Testis (tissue), 3 donors: ENCODE measurements around the gene AGAP1. TPM values are rescaled to one million over a fixed set of nuclear protein-coding genes. Genes with fewer than 3 reads are reported as not detected.

Source experiments
- DNase-seq: peaks from one replicate; pipeline ENCODE4 v3.0.0-alpha.2; 2019
- H3K27ac ChIP-seq, 2 donors: fragments of 200-600 bp; sonication (generic); one replicate each; pipeline ENCODE4 v1.5.1; 2019
- H3K27me3 ChIP-seq: fragments of 200-600 bp; sonication (generic); one replicate; pipeline ENCODE4 v1.5.1; 2019
- H3K36me3 ChIP-seq: fragments of 200-600 bp; sonication (generic); one replicate; pipeline ENCODE4 v1.5.1; 2017; ENCODE audit warnings: low read depth; ENCODE audit errors: missing control alignments
- H3K4me1 ChIP-seq: fragments of 200-600 bp; sonication (generic); one replicate; pipeline ENCODE4 v1.5.1; 2019
- H3K4me3 ChIP-seq, 2 donors: fragments of 200-600 bp; sonication (generic); one replicate each; pipeline ENCODE4 v1.5.1; 2017 to 2019
- H3K9me3 ChIP-seq: fragments of 200-600 bp; sonication (generic); one replicate; pipeline ENCODE4 v1.5.1; 2017
- POLR2A ChIP-seq: fragments of 450-650 bp; IDR thresholded peaks from one replicate; pipeline ENCODE4 v1.6.1; 2017; ENCODE audit warnings: antibody characterized with exemption, mild to moderate bottlenecking, moderate library complexity
- WGBS, 2 donors: methylation state at CpG; one replicate each; pipeline ENCODE4 v1.1.5; 2018; 5-methylcytosine and 5-hydroxymethylcytosine counted together
- intact Hi-C: fragments of 100-400 bp; cut with DNase I; formaldehyde crosslinking; loops from one replicate; pipeline ENCODE4 v1.15.1; 2023; ENCODE audit warnings: low total_unique reads
- polyA plus RNA-seq: library from polyadenylated mRNA; stranded (reverse); fragments of 350-450 nt; fragmentation: Illumina TruSeq; extraction: RNeasy Lipid Tissue Mini Kit (QIAGEN cat#74804); gene quantifications from one replicate; pipeline ENCODE4 v1.2.3, GENCODE V29; 2014; ENCODE audit warnings: low read depth, low replicate concordance; ENCODE audit not compliant: insufficient read depth
- total RNA-seq, 2 donors: library from RNA; depleted of rRNA; stranded (reverse); fragments of >200 nt; gene quantifications; one replicate each; pipeline ENCODE4 v1.2.3, GENCODE V29; 2016
- TF ChIP-seq, protein P1 (sequence below), 3 experiments: fragments of 450-650 bp in 2 of 3; fragments of 200-600 bp in 1 of 3; sonication (generic) in 1 of 3; IDR thresholded peaks; one replicate each; pipeline ENCODE4 v1.5.1; 2016 to 2019; ENCODE audit warnings: antibody characterized with exemption in 3 of 3, mild to moderate bottlenecking in 2 of 3, moderate library complexity in 1 of 3

Gene AGAP1
- total and polyA plus RNA-seq, 3 donors from 2014 or later, result 21.4 to 45.5 (median 40.7) TPM

DNA sequence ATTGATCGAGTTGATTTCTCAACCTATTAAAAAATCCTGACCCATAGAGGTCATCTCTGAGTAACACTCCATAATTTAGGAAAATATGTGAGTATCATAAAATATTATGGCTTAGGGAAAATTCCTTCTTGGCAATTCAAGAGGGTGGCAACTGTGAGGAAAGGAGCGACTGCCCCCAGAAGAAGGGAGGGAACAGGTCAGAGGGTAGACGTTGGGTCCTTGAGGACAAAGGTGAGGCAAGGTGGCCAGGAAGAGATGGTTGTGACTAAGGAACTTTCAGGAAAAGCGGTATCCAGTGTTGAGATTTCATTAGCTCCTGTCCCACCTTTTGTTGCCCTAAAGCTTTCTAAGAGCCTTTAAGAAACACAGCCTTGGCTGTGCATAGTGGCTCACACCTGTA is 10.5 kb upstream of the AGAP1 start:
- no peaks in the 10 kb centered on the region for H3K4me1 ChIP-seq
- no peaks in the 10 kb centered on the region for H3K27me3 ChIP-seq
- WGBS, 2 donors, result 64 to 68% methylated on average over 4 of the region's 4 CpGs
- H3K27ac ChIP-seq, result no peak overlapping the region
- H3K36me3 ChIP-seq, result no peaks in the 10 kb centered on the region
- no peaks in the 10 kb centered on the region for H3K9me3 ChIP-seq
- intact Hi-C loops, result no loop called here
- TF ChIP-seq POLR2A, result no peak
- TF ChIP-seq, protein P1, sequence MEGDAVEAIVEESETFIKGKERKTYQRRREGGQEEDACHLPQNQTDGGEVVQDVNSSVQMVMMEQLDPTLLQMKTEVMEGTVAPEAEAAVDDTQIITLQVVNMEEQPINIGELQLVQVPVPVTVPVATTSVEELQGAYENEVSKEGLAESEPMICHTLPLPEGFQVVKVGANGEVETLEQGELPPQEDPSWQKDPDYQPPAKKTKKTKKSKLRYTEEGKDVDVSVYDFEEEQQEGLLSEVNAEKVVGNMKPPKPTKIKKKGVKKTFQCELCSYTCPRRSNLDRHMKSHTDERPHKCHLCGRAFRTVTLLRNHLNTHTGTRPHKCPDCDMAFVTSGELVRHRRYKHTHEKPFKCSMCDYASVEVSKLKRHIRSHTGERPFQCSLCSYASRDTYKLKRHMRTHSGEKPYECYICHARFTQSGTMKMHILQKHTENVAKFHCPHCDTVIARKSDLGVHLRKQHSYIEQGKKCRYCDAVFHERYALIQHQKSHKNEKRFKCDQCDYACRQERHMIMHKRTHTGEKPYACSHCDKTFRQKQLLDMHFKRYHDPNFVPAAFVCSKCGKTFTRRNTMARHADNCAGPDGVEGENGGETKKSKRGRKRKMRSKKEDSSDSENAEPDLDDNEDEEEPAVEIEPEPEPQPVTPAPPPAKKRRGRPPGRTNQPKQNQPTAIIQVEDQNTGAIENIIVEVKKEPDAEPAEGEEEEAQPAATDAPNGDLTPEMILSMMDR (IDR thresholded peaks at IDR 0.05), result no peak
- no peak overlapping the region for H3K4me3 ChIP-seq
- DNase-seq, result no peak

DNA sequence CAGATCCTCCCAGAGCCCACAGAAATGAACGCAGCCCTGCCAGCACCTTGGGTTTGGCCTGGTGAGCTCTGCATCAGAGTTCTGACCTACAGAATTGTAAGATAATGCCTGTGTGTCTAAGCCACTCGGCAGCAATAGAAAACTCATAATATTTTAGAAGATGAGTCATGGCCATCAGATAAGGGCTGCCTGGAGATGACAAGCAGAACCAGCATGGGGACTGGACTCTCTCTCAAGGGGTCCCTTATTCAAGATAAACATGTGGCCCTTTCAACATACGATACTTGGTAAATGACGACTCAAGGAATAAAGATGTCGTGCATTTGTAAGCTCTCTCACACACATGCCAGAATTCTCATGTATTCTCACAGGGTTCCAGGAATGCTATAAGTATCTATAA is 8.5 kb upstream of the AGAP1 start:
- intact Hi-C loops, result no loop called here
- H3K36me3 ChIP-seq, result no peaks in the 10 kb centered on the region
- H3K27ac ChIP-seq, result no peak overlapping the region
- no peaks in the 10 kb centered on the region for H3K4me1 ChIP-seq
- no peaks in the 10 kb centered on the region for H3K27me3 ChIP-seq
- WGBS, 2 donors, result 91 to 92% methylated on average over 5 of the region's 5 CpGs
- no peak overlapping the region for H3K4me3 ChIP-seq
- DNase-seq, result no peak
- TF ChIP-seq, protein P1 (IDR thresholded peaks at IDR 0.05), result no peak
- TF ChIP-seq POLR2A, result no peak
- no peaks in the 10 kb centered on the region for H3K9me3 ChIP-seq

DNA sequence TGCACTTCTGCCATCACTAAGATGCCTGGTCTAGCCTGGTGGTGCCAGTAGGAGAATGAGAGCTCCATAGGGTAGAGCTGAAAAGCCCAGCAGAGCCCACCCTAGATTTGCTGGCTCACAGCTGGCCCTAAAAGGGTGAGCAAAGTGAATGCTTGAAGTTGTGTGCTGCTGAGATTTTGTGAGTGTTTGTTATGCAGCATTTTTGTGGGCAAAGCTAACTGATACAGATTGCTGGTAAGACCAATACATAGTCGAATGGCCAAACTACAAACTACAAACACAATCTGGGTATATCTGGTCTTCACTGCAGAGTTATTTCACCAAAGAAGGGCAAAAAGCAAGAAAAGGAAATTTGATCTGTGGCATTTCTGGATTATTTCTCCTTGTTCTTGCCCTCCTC is 7.1 kb upstream of the AGAP1 start:
- 89 to 98% methylated on average over 1 of the region's 1 CpG for WGBS, 2 donors
- intact Hi-C loops, result no loop called here
- no peak for DNase-seq
- H3K4me1 ChIP-seq, result no peaks in the 10 kb centered on the region
- H3K36me3 ChIP-seq, result no peaks in the 10 kb centered on the region
- no peaks in the 10 kb centered on the region for H3K27me3 ChIP-seq
- H3K9me3 ChIP-seq, result no peaks in the 10 kb centered on the region
- H3K4me3 ChIP-seq, result no peak overlapping the region
- no peak overlapping the region for H3K27ac ChIP-seq
- no peak for TF ChIP-seq POLR2A
- TF ChIP-seq, protein P1 (IDR thresholded peaks at IDR 0.05), result no peak

DNA sequence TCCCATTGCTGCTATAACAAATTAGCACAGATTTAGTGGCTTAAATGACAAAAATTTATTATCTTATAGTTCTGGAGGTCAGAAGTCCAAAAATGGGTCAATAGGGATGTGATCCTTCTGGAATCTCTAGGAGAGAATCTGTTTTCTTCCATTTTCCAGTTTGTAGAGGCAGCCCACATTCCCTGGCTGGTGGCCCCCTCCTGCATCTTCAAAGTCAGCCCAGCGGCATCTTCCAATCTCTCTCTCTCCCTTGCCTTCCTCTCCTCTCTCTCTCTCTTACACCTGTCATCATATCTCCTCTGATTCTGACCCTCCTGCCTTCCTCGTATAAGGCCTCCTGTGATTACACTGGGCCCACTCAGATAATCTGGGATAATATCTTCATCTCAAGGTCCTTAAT is 3.9 kb upstream of the AGAP1 start:
- 70 to 85% methylated on average over 2 of the region's 2 CpGs for WGBS, 2 donors
- H3K27ac ChIP-seq, result no peak overlapping the region
- H3K4me1 ChIP-seq, result no peaks in the 10 kb centered on the region
- no peaks in the 10 kb centered on the region for H3K9me3 ChIP-seq
- no peaks in the 10 kb centered on the region for H3K27me3 ChIP-seq
- no peak for DNase-seq
- no peak overlapping the region for H3K4me3 ChIP-seq
- no peaks in the 10 kb centered on the region for H3K36me3 ChIP-seq
- intact Hi-C loops, result no loop called here
- TF ChIP-seq POLR2A, result no peak
- TF ChIP-seq, protein P1 (IDR thresholded peaks at IDR 0.05), result no peak

DNA sequence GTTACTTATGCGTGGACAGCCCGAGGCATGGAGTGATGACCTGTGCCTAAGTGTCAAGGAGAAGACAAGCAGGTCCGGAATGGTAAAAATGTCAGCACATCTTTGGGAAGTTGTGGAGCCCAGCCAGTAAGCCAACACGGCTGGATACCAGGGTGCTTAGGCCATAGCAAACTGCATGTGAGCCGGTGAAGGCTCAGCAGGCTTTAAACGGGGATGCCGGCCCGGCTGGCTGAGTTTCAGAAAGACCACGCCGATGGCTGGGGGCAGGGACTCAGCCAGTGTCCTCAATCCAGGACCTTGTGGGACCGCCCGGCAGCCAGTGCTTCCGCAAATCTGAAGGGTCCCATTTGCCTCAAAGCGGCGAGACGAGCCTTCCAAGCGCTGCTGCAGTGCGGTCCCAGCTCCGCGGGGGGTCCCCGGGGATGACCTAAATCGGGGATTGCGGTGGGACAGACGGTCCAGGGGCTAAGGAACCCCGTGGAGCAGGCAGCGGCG is 946 bp upstream of the AGAP1 start:
- intact Hi-C loops, result no loop called here
- WGBS, 2 donors, result 20 to 24% methylated on average over 11 to 27 of the region's 27 CpGs
- Histone ChIP-seq H3K9me3 (no peaks in the 10 kb centered on the region), H3K27me3 (no peaks in the 10 kb centered on the region), H3K36me3 (no peaks in the 10 kb centered on the region), H3K4me1 (peaks cover 10% of the 10 kb centered on the region), H3K4me3 (peak overlapping the region; percentile 58 to 68), H3K27ac (peak overlapping the region in 1 of 2 donors; percentile 59)
- TF ChIP-seq, protein P1 (IDR thresholded peaks at IDR 0.05), result no peak
- TF ChIP-seq POLR2A, result no peak
- peak; percentile 19 for DNase-seq
